GM23248 (cell line): ENCODE results near the gene TRAPPC5.

Experiments used
- EZH2 ChIP-seq: fragments of 200-600 bp; sonication (generic); IDR thresholded peaks from 2 replicates; pipeline ENCODE4 v1.6.1; 2018; ENCODE audit warnings: antibody characterized with exemption, mild to moderate bottlenecking; ENCODE audit not compliant: insufficient read depth, poor library complexity, severe bottlenecking
- EZH2phosphoT487 ChIP-seq: fragments of 200-600 bp; sonication (generic); IDR thresholded peaks from 2 replicates; pipeline ENCODE4 v1.6.1; 2018; ENCODE audit warnings: antibody characterized with exemption, moderate library complexity, mild to moderate bottlenecking, low read depth; ENCODE audit not compliant: insufficient read depth

GRCh38 chr19:7692417-7693088 is 11.9 kb downstream of the TRAPPC5 start:
- TF ChIP-seq EZH2 (no peak), EZH2phosphoT487 (no peak)
